ENCODE results near the gene VAMP2. TPM values are rescaled to one million over a fixed set of nuclear protein-coding genes. Genes with fewer than 3 reads are reported as not detected.

VAMP2 gene
- total and polyA plus RNA-seq, 7 experiments from 2014 or later: 75.0 to 256 (median 209) TPM

GRCh38 chr17:8142887-8143580 lies 19.7 kb downstream of the VAMP2 start:
- H3K4me3 Mint-ChIP-seq: peak overlapping the region in 1 of 10 donors; percentile 12
- peak overlapping the region in 3 of 9 donors; percentile 41 to 76 (median 58) for H3K27ac Mint-ChIP-seq
- H3K36me3 ChIP-seq (ENCODE audit: control insufficient read depth in 2 of 3, insufficient read depth in 3 of 3, low read length in 3 of 3): peaks cover 20 to 79% (median 27%) of the 10 kb centered on the region in 3 experiments

DNA sequence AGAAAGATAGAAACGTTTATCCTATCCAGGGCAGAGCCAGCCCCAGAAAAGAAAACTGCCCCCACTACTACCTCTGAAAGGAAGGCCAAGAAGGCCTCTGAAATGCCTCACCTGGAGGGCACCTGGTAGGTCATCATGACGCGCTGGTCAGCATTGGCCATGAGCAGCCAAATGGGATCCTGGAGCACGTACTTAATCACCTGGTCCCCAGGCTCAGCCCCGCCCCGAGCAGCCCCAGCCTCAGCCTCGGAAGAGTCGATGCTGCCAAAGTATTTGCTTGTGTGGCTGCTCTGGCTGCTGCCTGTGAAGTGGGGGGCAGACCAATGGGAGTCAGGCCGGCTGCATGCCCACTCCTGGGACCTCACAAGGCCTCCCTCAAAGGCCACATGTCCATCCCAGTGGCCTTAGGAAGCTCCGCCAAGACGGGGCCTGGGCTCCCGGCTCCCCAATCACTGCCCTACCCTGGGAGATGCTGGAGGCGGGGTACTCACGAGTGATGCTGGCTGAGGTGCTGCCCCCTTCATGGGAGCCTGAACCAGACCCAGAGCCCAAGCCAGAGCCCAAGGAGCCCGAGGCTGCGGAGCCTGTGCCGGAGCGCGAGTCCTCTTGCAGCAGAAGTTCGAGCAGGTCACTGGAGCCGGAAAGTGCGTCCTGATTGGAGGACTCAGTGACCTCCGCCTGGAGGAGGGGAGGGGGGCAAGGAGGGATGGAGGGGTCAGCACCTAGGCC lies 20.4 kb downstream of the VAMP2 start:
- Mint-ChIP-seq H3K4me3 (no peak overlapping the region), H3K4me1 (peaks cover 0 to 15% (median 4%) of the 10 kb centered on the region in 7 donors), H3K27me3 (peaks cover 0 to 2% (median 0%) of the 10 kb centered on the region in 5 donors), H3K9me3 (peaks cover 0 to 31% (median 0%) of the 10 kb centered on the region in 11 donors), H3K27ac (peak overlapping the region in 4 of 9 donors; percentile 21 to 58 (median 48)), H3K36me3 (peaks cover 12 to 40% (median 14%) of the 10 kb centered on the region in 5 donors)
- Histone ChIP-seq H3K36me3 (ENCODE audit: control insufficient read depth in 2 of 3, insufficient read depth in 3 of 3, low read length in 3 of 3) (peaks cover 13 to 72% (median 20%) of the 10 kb centered on the region in 3 experiments), H3K27me3 (ENCODE audit: control insufficient read depth in 2 of 2, insufficient read depth in 2 of 2, low read length in 2 of 2) (no peaks in the 10 kb centered on the region), H3K27ac (ENCODE audit: low read depth, low read length) (no peak overlapping the region), H3K4me1 (ENCODE audit: control insufficient read depth in 2 of 2, insufficient read depth in 2 of 2, low read length in 2 of 2) (peaks cover 8 to 17% of the 10 kb centered on the region in 2 donors), H3K4me3 (ENCODE audit: low read length) (no peak overlapping the region), H3K9me3 (ENCODE audit: control insufficient read depth in 2 of 3, low read length in 3 of 3) (no peaks in the 10 kb centered on the region)
- ChIA-PET POLR2A (interaction anchor here (1.0 to 6.2 kb wide), 7 partner anchors 10 to 105 kb away, joined by 3 to 136 read pairs (median 34); partner anchors contain the start of genes CTC1, HES7 and PER1), CTCF (interaction anchor here (1.3 to 2.3 kb wide), 2 partner anchors 14 to 16 kb away, joined by 3 to 4 read pairs; no protein-coding TSS in a partner anchor)
- DNase-seq (peak in 4 of 9 donors; percentile 7 to 19 (median 12)), ATAC-seq (no peak)
- intact Hi-C loops (cut with micrococcal nuclease): no loop called here

More at GRCh38 chr17:8142887-8143580, 19.7 kb downstream of the VAMP2 start:
- H3K4me3 ChIP-seq (ENCODE audit: low read length): no peak overlapping the region
- Mint-ChIP-seq H3K36me3 (peaks cover 14 to 46% (median 14%) of the 10 kb centered on the region in 5 donors), H3K27me3 (peaks cover 0 to 2% (median 0%) of the 10 kb centered on the region in 5 donors), H3K4me1 (peaks cover 0 to 16% (median 4%) of the 10 kb centered on the region in 7 donors), H3K9me3 (peaks cover 0 to 31% (median 0%) of the 10 kb centered on the region in 11 donors)
- ATAC-seq: no peak
- H3K4me1 ChIP-seq (ENCODE audit: control insufficient read depth in 2 of 2, insufficient read depth in 2 of 2, low read length in 2 of 2): peaks cover 6 to 13% of the 10 kb centered on the region in 2 donors
- ChIA-PET CTCF (interaction anchor here (0.8 to 2.3 kb wide), 2 partner anchors 15 to 83 kb away, joined by 4 read pairs; no protein-coding TSS in a partner anchor), POLR2A (interaction anchor here (0.5 to 6.2 kb wide), 6 partner anchors 11 to 92 kb away, joined by 3 to 65 read pairs (median 4); partner anchors contain the start of gene HES7)
- peak in 2 of 9 donors; percentile 4 to 23 for DNase-seq
- H3K27ac ChIP-seq (ENCODE audit: low read depth, low read length): no peak overlapping the region
- no peaks in the 10 kb centered on the region for H3K27me3 ChIP-seq (ENCODE audit: control insufficient read depth in 2 of 2, insufficient read depth in 2 of 2, low read length in 2 of 2)
- intact Hi-C loops (cut with micrococcal nuclease): no loop called here
- H3K9me3 ChIP-seq (ENCODE audit: control insufficient read depth in 2 of 3, low read length in 3 of 3): no peaks in the 10 kb centered on the region

- Histone ChIP-seq H3K9me3 (ENCODE audit: control insufficient read depth in 2 of 3, low read length in 3 of 3) (no peaks in the 10 kb centered on the region), H3K4me1 (ENCODE audit: control insufficient read depth in 2 of 2, insufficient read depth in 2 of 2, low read length in 2 of 2) (peaks cover 8 to 17% of the 10 kb centered on the region in 2 donors), H3K27ac (ENCODE audit: low read depth, low read length) (no peak overlapping the region), H3K4me3 (ENCODE audit: low read length) (no peak overlapping the region), H3K36me3 (ENCODE audit: control insufficient read depth in 2 of 3, insufficient read depth in 3 of 3, low read length in 3 of 3) (peaks cover 7 to 66% (median 15%) of the 10 kb centered on the region in 3 experiments), H3K27me3 (ENCODE audit: control insufficient read depth in 2 of 2, insufficient read depth in 2 of 2, low read length in 2 of 2) (no peaks in the 10 kb centered on the region)
- CTCF ChIA-PET: interaction anchor here (0.8 to 2.3 kb wide), 3 partner anchors 14 to 19 kb away, joined by 3 to 4 read pairs (median 4); no protein-coding TSS in a partner anchor
- peaks cover 9 to 36% (median 12%) of the 10 kb centered on the region in 5 donors for H3K36me3 Mint-ChIP-seq
- peaks cover 0 to 31% (median 0%) of the 10 kb centered on the region in 11 donors for H3K9me3 Mint-ChIP-seq
- H3K27ac Mint-ChIP-seq: peak overlapping the region in 7 of 9 donors; percentile 21 to 78 (median 56)
- peaks cover 0 to 13% (median 4%) of the 10 kb centered on the region in 7 donors for H3K4me1 Mint-ChIP-seq
- H3K27me3 Mint-ChIP-seq: peaks cover 0 to 4% (median 0%) of the 10 kb centered on the region in 5 donors
- H3K4me3 Mint-ChIP-seq: peak overlapping the region in 2 of 10 donors; percentile 13 to 15
- peak in 4 of 9 donors; percentile 8 to 15 (median 12) for DNase-seq
- ATAC-seq: no peak
- intact Hi-C loops (cut with micrococcal nuclease): no loop called here
- POLR2A ChIA-PET: interaction anchor here (1.0 to 6.2 kb wide), 8 partner anchors 11 to 105 kb away, joined by 3 to 136 read pairs (median 20); partner anchors contain the start of genes CTC1, HES7 and PER1
Observed at GRCh38 chr17:8141741-8142140, 21.0 kb downstream of the VAMP2 start.

GRCh38 chr17:8141045-8141444 lies 21.7 kb downstream of the VAMP2 start:
- H3K27me3 ChIP-seq (ENCODE audit: control insufficient read depth in 2 of 2, insufficient read depth in 2 of 2, low read length in 2 of 2): no peaks in the 10 kb centered on the region
- no peak overlapping the region for H3K27ac ChIP-seq (ENCODE audit: low read depth, low read length)
- Mint-ChIP-seq H3K4me1 (peaks cover 0 to 7% (median 0%) of the 10 kb centered on the region in 7 donors), H3K27me3 (peaks cover 0 to 8% (median 0%) of the 10 kb centered on the region in 5 donors), H3K4me3 (peak overlapping the region in 2 of 10 donors; percentile 6 to 42), H3K36me3 (peaks cover 5 to 29% (median 8%) of the 10 kb centered on the region in 5 donors), H3K9me3 (peaks cover 0 to 25% (median 0%) of the 10 kb centered on the region in 11 donors), H3K27ac (peak overlapping the region in 5 of 9 donors; percentile 48 to 74 (median 71))
- H3K9me3 ChIP-seq (ENCODE audit: control insufficient read depth in 2 of 3, low read length in 3 of 3): no peaks in the 10 kb centered on the region
- intact Hi-C loops (cut with micrococcal nuclease): no loop called here
- ChIA-PET CTCF (interaction anchor here (0.8 to 4.0 kb wide), 9 partner anchors 10 to 160 kb away, joined by 3 to 26 read pairs (median 4); partner anchors contain the start of gene ALOXE3), POLR2A (interaction anchor here (1.0 to 6.2 kb wide), 9 partner anchors 8 to 106 kb away, joined by 3 to 136 read pairs (median 7); partner anchors contain the start of genes CTC1, HES7 and PER1)
- H3K4me3 ChIP-seq (ENCODE audit: low read length): no peak overlapping the region
- peak in 3 of 9 donors; percentile 10 to 14 (median 10) for DNase-seq
- H3K4me1 ChIP-seq (ENCODE audit: control insufficient read depth in 2 of 2, insufficient read depth in 2 of 2, low read length in 2 of 2): peaks cover 8 to 17% of the 10 kb centered on the region in 2 donors
- peaks cover 0 to 59% (median 10%) of the 10 kb centered on the region in 3 experiments for H3K36me3 ChIP-seq (ENCODE audit: control insufficient read depth in 2 of 3, insufficient read depth in 3 of 3, low read length in 3 of 3)
- no peak for ATAC-seq

- DNase-seq: peak in 6 of 9 donors; percentile 4 to 29 (median 10)
- Mint-ChIP-seq H3K27ac (peak overlapping the region in 5 of 9 donors; percentile 43 to 74 (median 71)), H3K4me3 (peak overlapping the region in 2 of 10 donors; percentile 16 to 42), H3K9me3 (peaks cover 0 to 22% (median 0%) of the 10 kb centered on the region in 11 donors), H3K27me3 (peaks cover 0 to 8% (median 0%) of the 10 kb centered on the region in 5 donors), H3K36me3 (peaks cover 4 to 24% (median 8%) of the 10 kb centered on the region in 5 donors), H3K4me1 (peaks cover 0 to 5% (median 0%) of the 10 kb centered on the region in 7 donors)
- H3K27ac ChIP-seq (ENCODE audit: low read depth, low read length): peak overlapping the region; percentile 2
- H3K27me3 ChIP-seq (ENCODE audit: control insufficient read depth in 2 of 2, insufficient read depth in 2 of 2, low read length in 2 of 2): no peaks in the 10 kb centered on the region
- intact Hi-C loops (cut with micrococcal nuclease): no loop called here
- ATAC-seq: no peak
- H3K4me3 ChIP-seq (ENCODE audit: low read length): no peak overlapping the region
- H3K4me1 ChIP-seq (ENCODE audit: control insufficient read depth in 2 of 2, insufficient read depth in 2 of 2, low read length in 2 of 2): peaks cover 8 to 17% of the 10 kb centered on the region in 2 donors
- ChIA-PET POLR2A (interaction anchor here (1.0 to 6.2 kb wide), 16 partner anchors 8 to 155 kb away, joined by 3 to 136 read pairs (median 12); partner anchors contain the start of genes ALOXE3, CTC1, HES7 and PER1), CTCF (interaction anchor here (0.8 to 4.0 kb wide), 12 partner anchors 10 to 161 kb away, joined by 3 to 26 read pairs (median 11); partner anchors contain the start of gene ALOXE3)
- no peaks in the 10 kb centered on the region for H3K9me3 ChIP-seq (ENCODE audit: control insufficient read depth in 2 of 3, low read length in 3 of 3)
- H3K36me3 ChIP-seq (ENCODE audit: control insufficient read depth in 2 of 3, insufficient read depth in 3 of 3, low read length in 3 of 3): peaks cover 0 to 52% (median 7%) of the 10 kb centered on the region in 3 experiments
Observed at GRCh38 chr17:8140065-8141029, 22.4 kb downstream of the VAMP2 start.
